Lower leg skin (tissue), 4 donors: ENCODE measurements around the gene PATE4. TPM values are rescaled to one million over a fixed set of nuclear protein-coding genes. Genes with fewer than 3 reads are reported as not detected.
A peak's percentile ranks its signal among the peaks of the same experiment; 100 is the strongest.

ENCODE experiments used
- DNase-seq, 2 donors: peaks; one replicate each; pipeline ENCODE4 v3.0.0-alpha.2; 2019; ENCODE audit warnings: low spot score in 2 of 2
- H3K4me3 ChIP-seq: fragments of 200-600 bp; sonication (generic); 2 replicates; pipeline ENCODE4 v1.5.1; 2017; ENCODE audit warnings: mild to moderate bottlenecking, low read depth; ENCODE audit not compliant: poor library complexity, severe bottlenecking
- POLR2A ChIP-seq, 2 donors: fragments of 450-650 bp; IDR thresholded peaks; one replicate each; pipeline ENCODE4 v1.6.1; 2016 to 2017; ENCODE audit warnings: antibody characterized with exemption in 2 of 2, mild to moderate bottlenecking in 1 of 2, moderate library complexity in 1 of 2
- WGBS, 2 donors: methylation state at CpG; one replicate each; pipeline ENCODE4 v1.1.5; 2018; 5-methylcytosine and 5-hydroxymethylcytosine counted together
- intact Hi-C: fragments of 100-400 bp; cut with DNase I; formaldehyde crosslinking; loops from one replicate; pipeline ENCODE4 v1.15.0; 2023; ENCODE audit warnings: low total_unique reads
- total RNA-seq, 4 donors: library from RNA; depleted of rRNA; stranded (reverse); fragments of >200 nt; gene quantifications; one replicate each; pipeline ENCODE4 v1.1.0, GENCODE V29; 2016
- TF ChIP-seq, protein P1 (sequence below), 3 donors: fragments of 450-650 bp; IDR thresholded peaks; one replicate each; pipeline ENCODE4 v1.5.1; 2016; ENCODE audit warnings: antibody characterized with exemption in 3 of 3, mild to moderate bottlenecking in 3 of 3, moderate library complexity in 2 of 3

PATE4 gene
- total RNA-seq, 4 donors from 2014 or later = not detected

DNA sequence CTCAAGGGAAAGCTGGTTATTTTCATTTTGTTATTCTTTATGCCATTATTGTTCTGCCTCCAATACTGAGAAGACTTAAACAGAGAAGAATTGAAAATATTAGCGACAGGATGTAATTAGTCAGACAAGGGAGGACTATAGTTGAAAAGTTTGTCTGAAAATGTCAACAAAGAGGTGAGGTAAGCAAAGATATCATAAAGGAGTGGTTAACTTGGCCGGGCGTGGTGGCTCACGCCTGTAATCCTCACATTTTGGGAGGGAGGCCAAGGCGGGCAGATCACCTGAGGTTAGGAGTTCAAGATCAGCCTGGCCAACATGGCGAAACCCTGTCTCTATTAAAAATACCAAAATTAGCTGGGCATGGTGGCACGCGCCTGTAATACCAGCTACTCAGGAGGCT is 50.3 kb downstream of the PATE4 start:
- no peak overlapping the region for H3K4me3 ChIP-seq
- intact Hi-C loops = no loop called here
- DNase-seq = no peak
- TF ChIP-seq, protein P1, sequence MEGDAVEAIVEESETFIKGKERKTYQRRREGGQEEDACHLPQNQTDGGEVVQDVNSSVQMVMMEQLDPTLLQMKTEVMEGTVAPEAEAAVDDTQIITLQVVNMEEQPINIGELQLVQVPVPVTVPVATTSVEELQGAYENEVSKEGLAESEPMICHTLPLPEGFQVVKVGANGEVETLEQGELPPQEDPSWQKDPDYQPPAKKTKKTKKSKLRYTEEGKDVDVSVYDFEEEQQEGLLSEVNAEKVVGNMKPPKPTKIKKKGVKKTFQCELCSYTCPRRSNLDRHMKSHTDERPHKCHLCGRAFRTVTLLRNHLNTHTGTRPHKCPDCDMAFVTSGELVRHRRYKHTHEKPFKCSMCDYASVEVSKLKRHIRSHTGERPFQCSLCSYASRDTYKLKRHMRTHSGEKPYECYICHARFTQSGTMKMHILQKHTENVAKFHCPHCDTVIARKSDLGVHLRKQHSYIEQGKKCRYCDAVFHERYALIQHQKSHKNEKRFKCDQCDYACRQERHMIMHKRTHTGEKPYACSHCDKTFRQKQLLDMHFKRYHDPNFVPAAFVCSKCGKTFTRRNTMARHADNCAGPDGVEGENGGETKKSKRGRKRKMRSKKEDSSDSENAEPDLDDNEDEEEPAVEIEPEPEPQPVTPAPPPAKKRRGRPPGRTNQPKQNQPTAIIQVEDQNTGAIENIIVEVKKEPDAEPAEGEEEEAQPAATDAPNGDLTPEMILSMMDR (IDR thresholded peaks at IDR 0.05) = no peak
- no peak for TF ChIP-seq POLR2A (IDR thresholded peaks at IDR 0.05)
- WGBS, 2 donors = 76% methylated on average over 8 of the region's 8 CpGs

DNA sequence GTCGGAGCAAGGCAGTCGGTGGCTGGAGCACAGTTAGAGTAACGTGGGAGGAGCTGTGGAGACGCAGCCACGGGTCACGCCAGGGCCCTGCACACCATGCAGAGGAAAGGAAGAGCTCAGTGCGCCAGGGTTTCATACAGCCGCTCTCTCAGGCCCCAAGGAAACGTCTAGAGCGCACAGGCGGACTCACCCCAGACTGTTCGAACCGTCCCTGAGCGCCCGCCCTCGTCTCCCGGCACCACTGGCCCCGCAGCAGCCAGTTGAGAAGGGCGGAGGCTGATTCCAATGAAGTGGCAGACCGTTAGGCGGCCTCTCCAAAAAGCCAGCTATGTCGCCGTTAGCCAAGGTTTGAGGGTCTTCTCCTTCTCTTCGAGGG is 53.9 kb downstream of the PATE4 start:
- intact Hi-C loops = no loop called here
- WGBS, 2 donors = 6 to 10% methylated on average over 12 to 23 of the region's 24 CpGs
- DNase-seq = peak; percentile 34 to 88
- TF ChIP-seq, protein P1 (IDR thresholded peaks at IDR 0.05) = no peak
- TF ChIP-seq POLR2A (IDR thresholded peaks at IDR 0.05) = no peak
- H3K4me3 ChIP-seq = peak overlapping the region; percentile 73

DNA sequence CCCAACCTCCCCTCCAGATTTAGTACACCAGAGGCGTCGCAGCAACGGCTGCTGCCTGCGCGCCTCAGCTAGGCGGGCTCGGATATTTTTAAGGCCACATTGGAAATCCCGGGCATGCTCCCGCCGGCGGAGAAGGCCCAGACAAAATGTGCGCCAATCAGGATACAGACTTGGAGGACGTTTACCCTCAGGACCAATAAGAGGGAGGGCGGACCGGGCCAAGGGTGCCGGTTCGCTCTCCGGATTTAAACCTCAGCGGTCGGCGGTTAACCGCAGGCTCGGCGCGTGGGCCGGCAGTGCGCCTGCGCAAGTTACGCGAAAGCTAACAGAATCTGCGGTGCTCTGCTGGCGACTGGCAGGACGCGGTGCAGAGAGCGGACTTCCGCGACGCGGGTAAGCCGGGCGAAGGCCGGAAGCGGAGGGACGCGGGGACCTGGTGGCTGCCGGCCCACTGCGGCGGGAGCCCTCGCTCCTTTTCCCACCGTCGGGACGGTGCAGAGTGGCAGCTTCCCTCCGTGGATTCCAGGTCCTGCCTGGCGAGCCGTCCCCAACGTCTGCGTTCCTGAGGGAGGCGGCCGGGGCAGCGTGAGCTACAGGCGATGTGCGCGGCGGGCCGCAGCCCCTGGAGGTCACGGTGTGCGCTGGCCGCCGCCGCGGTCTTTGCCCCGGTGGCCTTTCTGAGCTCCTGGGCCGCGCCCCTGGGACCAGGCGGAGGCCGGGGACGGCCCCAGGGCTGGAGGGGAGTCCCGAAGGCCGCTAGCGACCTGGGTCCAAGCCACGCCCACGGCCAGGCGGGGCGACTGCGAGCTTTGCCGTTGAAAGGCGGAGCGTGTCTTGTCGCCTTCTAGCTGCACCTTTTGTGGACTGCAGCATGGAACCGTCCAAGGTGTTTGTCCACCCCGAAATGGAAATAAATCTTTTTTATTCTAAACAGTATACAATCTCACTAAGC is 54.5 kb downstream of the PATE4 start, which contains the start of gene HYLS1:
Gene HYLS1, plus strand, starts transcription at position 296 of the 952 bp plus-strand sequence. CDS start 11,701 bp downstream, outside the sequence.
- WGBS, 2 donors = 0% methylated on average over 46 to 61 of the region's 91 CpGs
- TF ChIP-seq, protein P1 (IDR thresholded peaks at IDR 0.05) = no peak
- TF ChIP-seq POLR2A (IDR thresholded peaks at IDR 0.05) = no peak
- intact Hi-C loops = no loop called here
- peak within 1 kb of the TSS; percentile 73 for H3K4me3 ChIP-seq
- peak; percentile 93 to 98 for DNase-seq

Other genes starting within 250 kb of the PATE4 start
- gene STT3A, start 240.5 kb upstream of the PATE4 start, total RNA-seq = 10 to 100 TPM; 42.8 to 56.5 (median 50.4) TPM
- gene CHEK1, start 208.2 kb upstream of the PATE4 start, total RNA-seq = 1 to 10 TPM in 3 of 4 donors, under 1 TPM in 1; 0.99 to 8.0 (median 1.9) TPM
- gene ACRV1, start 152.5 kb upstream of the PATE4 start, total RNA-seq = not detected
- not detected for gene PATE1, start 87.0 kb upstream of the PATE4 start, total RNA-seq
- not detected for gene PATE2, start 54.5 kb upstream of the PATE4 start, total RNA-seq
- gene PATE3, start 45.2 kb upstream of the PATE4 start, total RNA-seq = not detected
- 1 to 10 TPM in 3 of 4 donors, under 1 TPM in 1; 0.99 to 2.8 (median 2.0) TPM for gene HYLS1, start 54.4 kb downstream of the PATE4 start, total RNA-seq
- 10 to 100 TPM in 1 of 4 donors, 1 to 10 TPM in 3; 6.6 to 11.2 (median 8.1) TPM for gene PUS3, start 69.9 kb downstream of the PATE4 start, total RNA-seq
- gene DDX25, start 71.2 kb downstream of the PATE4 start, total RNA-seq = under 1 TPM in 2 of 4 donors, not detected in 2; 0.17 to 0.42 TPM
- gene VSIG10L2, start 112.7 kb downstream of the PATE4 start, total RNA-seq = 1 to 10 TPM; 1.4 to 7.2 (median 4.5) TPM
- gene CDON, start 229.6 kb downstream of the PATE4 start, total RNA-seq = 10 to 100 TPM; 12.3 to 21.0 (median 18.0) TPM